ENCODE results near the gene TCFL5.

TCFL5 gene

GRCh38 chr20:62832212-62832922 lies 29.3 kb downstream of the TCFL5 start:
- no peak for DNase-seq

GRCh38 chr20:62831854-62832211 lies 29.8 kb downstream of the TCFL5 start:
- DNase-seq: no peak

- no peak for DNase-seq
These were observed 30.2 kb downstream of the TCFL5 start for GRCh38 chr20:62831361-62831788.

GRCh38 chr20:62830821-62831220 lies 30.8 kb downstream of the TCFL5 start:
- no peak for DNase-seq

GRCh38 chr20:62830251-62830650 lies 31.4 kb downstream of the TCFL5 start:
- no peak for DNase-seq

- DNase-seq: no peak
These were observed 32.1 kb downstream of the TCFL5 start for GRCh38 chr20:62829231-62830230.

GRCh38 chr20:62828511-62829230 lies 33.0 kb downstream of the TCFL5 start:
- no peak for DNase-seq

GRCh38 chr20:62828051-62828450 lies 33.6 kb downstream of the TCFL5 start:
- DNase-seq: no peak

GRCh38 chr20:62827311-62828038 lies 34.1 kb downstream of the TCFL5 start:
- DNase-seq: no peak

GRCh38 chr20:62826646-62827310 lies 34.8 kb downstream of the TCFL5 start:
- no peak for DNase-seq

- no peak for DNase-seq
These were observed 35.5 kb downstream of the TCFL5 start for GRCh38 chr20:62825986-62826645.

GRCh38 chr20:62825333-62825985 lies 36.2 kb downstream of the TCFL5 start:
- DNase-seq: no peak

GRCh38 chr20:62824476-62825332 lies 36.9 kb downstream of the TCFL5 start:
- DNase-seq: peak; percentile 64

GRCh38 chr20:62823688-62824475 lies 37.7 kb downstream of the TCFL5 start:
- DNase-seq: no peak

- DNase-seq: no peak
These were observed 38.6 kb downstream of the TCFL5 start for GRCh38 chr20:62822788-62823651.

- no peak for DNase-seq
These were observed 39.3 kb downstream of the TCFL5 start for GRCh38 chr20:62822239-62822787.

- no peak for DNase-seq
These were observed 39.9 kb downstream of the TCFL5 start for GRCh38 chr20:62821726-62822210.
